Measurements from ENCODE around the gene GAS2L1.

GRCh38 chr22:29337631-29338284 is 31.3 kb downstream of the GAS2L1 start:
- TF ChIP-seq POLR2AphosphoS5 (IDR thresholded peaks at IDR 0.05; ENCODE audit: low read depth, low read length) (no peak), TAF1 (IDR thresholded peaks at IDR 0.05; ENCODE audit: borderline replicate concordance, insufficient read depth, low read length) (no peak), REST (IDR thresholded peaks at IDR 0.05; ENCODE audit: insufficient read depth in 1 of 2, low read depth in 2 of 2, low read length in 2 of 2) (no peak)
